Effector memory CD4-positive, alpha-beta T cell (primary cell): ENCODE results near the gene RLBP1.

Source experiments
- DNase-seq, 3 donors: peaks; one replicate each; pipeline ENCODE4 v3.0.0-alpha.2; 2020
- H3K27ac ChIP-seq: 2 replicates; pipeline ENCODE4 v1.7.0; 2013; ENCODE audit warnings: mild to moderate bottlenecking, low read length, moderate library complexity; ENCODE audit not compliant: insufficient read depth, poor library complexity, severe bottlenecking
- H3K27me3 ChIP-seq: replicated peaks from 2 replicates; pipeline ENCODE4 v1.7.0; 2013; ENCODE audit warnings: mild to moderate bottlenecking, low read length; ENCODE audit not compliant: insufficient read depth, control insufficient read depth, poor library complexity, severe bottlenecking
- H3K36me3 ChIP-seq: 2 replicates; pipeline ENCODE4 v1.7.0; 2013; ENCODE audit warnings: mild to moderate bottlenecking, low read length, moderate library complexity; ENCODE audit not compliant: control insufficient read depth, insufficient read depth
- H3K4me1 ChIP-seq: 2 replicates; pipeline ENCODE4 v1.7.0; 2013; ENCODE audit warnings: low read length, mild to moderate bottlenecking; ENCODE audit not compliant: control insufficient read depth, insufficient read depth, poor library complexity, severe bottlenecking
- H3K4me3 ChIP-seq: 2 replicates; pipeline ENCODE4 v1.7.0; 2013; ENCODE audit warnings: low read length, low read depth, mild to moderate bottlenecking; ENCODE audit not compliant: insufficient read depth, poor library complexity, severe bottlenecking
- H3K9me3 ChIP-seq: 2 replicates; pipeline ENCODE4 v1.7.0; 2013; ENCODE audit warnings: mild to moderate bottlenecking, low read length, moderate library complexity; ENCODE audit not compliant: control insufficient read depth

RLBP1 gene

DNA sequence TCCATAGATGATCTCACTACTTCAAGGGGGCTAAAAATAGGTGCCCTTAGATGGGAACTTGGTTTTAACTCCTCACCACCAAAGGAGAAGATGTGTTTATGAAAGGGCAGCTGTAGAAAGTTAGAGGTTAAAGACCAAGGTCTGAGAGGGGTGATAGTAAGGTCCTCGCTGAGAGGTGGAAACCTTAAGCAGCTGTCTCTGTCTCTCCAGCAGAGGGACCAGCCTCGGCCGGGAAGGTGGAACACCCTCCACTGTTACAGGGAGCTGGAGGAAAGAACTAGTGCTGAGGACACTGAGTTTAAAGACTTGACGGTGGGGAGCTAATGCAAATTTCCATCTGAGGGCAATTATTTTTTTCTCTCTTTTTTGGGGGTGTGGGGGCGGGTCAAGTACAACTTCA, 8.9 kb upstream of the RLBP1 start:
- no peaks in the 10 kb centered on the region for H3K4me1 ChIP-seq
- no peak overlapping the region for H3K27ac ChIP-seq
- no peaks in the 10 kb centered on the region for H3K27me3 ChIP-seq
- no peak overlapping the region for H3K4me3 ChIP-seq
- DNase-seq: no peak
- H3K36me3 ChIP-seq: no peaks in the 10 kb centered on the region
- no peaks in the 10 kb centered on the region for H3K9me3 ChIP-seq

DNA sequence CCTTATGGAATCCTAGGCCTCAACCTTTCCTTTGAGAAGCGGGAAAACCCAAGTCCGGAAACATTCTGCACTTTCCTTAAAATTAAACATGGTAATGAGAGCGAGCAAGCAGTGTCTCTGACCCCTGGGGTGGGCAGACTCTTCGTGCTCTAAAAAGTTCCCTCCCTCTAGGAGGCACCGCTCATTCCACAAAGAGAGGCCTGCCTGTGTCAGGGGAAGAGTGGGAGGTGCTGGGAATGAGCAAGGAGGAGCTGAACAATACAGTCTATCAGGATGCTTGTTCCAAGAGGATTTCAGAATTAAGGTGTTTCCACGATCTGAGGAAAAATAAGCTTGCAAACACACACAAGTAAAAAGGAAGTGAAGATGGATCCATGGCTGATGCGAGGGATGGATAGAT, 6.0 kb upstream of the RLBP1 start:
- DNase-seq: no peak
- Histone ChIP-seq H3K9me3 (no peaks in the 10 kb centered on the region), H3K27me3 (no peaks in the 10 kb centered on the region), H3K4me3 (no peak overlapping the region), H3K27ac (no peak overlapping the region), H3K4me1 (no peaks in the 10 kb centered on the region), H3K36me3 (no peaks in the 10 kb centered on the region)

DNA sequence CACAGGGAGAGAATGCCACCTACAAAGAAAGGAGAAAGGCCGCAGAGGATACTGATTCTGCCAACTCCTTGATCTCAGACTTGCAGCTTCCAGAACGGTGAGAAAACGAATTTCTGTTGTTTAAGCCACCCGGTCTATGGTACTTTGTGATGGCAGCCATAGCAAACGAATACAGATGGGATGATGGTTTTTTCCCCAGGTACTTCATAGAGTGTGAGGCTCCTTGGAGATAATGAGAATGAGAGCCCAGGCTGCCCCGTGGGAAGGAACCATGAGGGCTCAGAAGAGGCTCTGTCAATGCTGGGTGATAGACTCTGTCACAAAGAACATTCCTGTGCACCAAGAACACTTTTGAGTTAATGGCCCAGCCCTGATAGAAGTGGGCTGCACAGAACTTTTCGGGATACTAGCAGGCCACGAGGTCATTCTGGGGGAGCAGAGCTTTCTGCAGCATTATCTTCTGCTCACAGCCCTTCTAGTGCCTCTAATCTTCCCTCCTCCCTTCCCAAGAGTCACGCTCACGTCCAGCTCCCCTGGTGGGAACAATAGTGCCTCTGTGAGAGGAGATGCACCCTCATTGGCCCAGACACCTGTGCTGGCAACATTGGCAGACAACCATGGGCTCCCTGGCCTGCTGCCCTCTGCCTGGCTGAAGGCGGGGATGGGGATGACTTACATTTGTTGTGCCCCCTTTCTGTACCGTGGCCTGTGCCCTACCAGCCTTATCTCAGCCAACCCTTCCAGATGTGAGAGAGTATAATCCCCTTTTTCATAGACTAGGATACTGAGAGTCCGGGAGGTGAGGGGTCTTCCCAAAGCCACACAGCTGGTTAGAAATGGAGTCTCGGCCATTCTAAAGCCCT, 5.2 kb upstream of the RLBP1 start:
- Histone ChIP-seq H3K36me3 (no peaks in the 10 kb centered on the region), H3K27ac (no peak overlapping the region), H3K27me3 (no peaks in the 10 kb centered on the region), H3K9me3 (no peaks in the 10 kb centered on the region), H3K4me1 (no peaks in the 10 kb centered on the region), H3K4me3 (no peak overlapping the region)
- DNase-seq: no peak

DNA sequence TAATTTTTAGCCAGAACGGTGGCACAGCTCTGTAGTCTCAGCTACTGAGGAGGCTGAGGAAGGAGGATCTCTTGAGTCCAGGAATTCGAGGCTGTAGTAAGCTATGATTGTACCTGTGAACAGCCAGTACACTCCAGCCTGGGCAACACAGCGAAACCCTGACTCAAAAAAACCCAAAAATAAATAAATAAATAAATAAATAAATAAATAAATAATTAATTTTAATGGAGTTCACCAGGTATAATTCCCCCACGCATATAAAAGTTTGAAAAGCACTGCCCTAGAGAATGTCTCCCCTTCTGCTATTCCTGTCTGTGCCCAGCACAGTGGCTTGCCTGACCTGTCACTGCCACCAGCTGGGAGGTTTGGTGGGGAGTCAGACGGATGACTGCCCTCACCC, 4.2 kb upstream of the RLBP1 start:
- Histone ChIP-seq H3K4me3 (no peak overlapping the region), H3K27ac (no peak overlapping the region), H3K27me3 (no peaks in the 10 kb centered on the region), H3K36me3 (no peaks in the 10 kb centered on the region), H3K9me3 (no peaks in the 10 kb centered on the region), H3K4me1 (no peaks in the 10 kb centered on the region)
- no peak for DNase-seq

DNA sequence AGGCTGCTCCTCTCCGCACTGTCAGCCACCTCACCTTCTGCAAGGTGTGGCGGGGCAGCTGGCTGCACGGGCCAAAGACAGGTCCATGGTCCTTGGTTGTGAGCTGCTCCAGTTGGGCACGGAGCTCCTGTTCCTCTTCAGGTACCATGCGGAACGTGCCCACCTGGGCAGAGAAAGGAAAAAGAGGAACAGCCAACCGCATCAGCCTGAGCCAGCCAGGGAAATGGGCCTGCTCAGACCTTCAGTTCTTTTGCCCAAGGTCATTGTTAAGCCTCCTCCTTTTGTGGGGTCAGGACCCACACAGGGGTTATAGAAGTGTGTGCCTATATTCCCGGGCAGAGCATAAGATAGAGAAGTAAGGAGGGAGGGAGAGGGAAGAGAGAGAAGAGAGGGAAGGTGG, 2.8 kb downstream of the RLBP1 start:
- no peaks in the 10 kb centered on the region for H3K36me3 ChIP-seq
- H3K4me1 ChIP-seq: no peaks in the 10 kb centered on the region
- no peak overlapping the region for H3K27ac ChIP-seq
- no peaks in the 10 kb centered on the region for H3K9me3 ChIP-seq
- H3K27me3 ChIP-seq: no peaks in the 10 kb centered on the region
- DNase-seq: no peak
- no peak overlapping the region for H3K4me3 ChIP-seq

- no peak for DNase-seq
- H3K27ac ChIP-seq: no peak overlapping the region
- no peaks in the 10 kb centered on the region for H3K4me1 ChIP-seq
- no peaks in the 10 kb centered on the region for H3K27me3 ChIP-seq
- H3K36me3 ChIP-seq: no peaks in the 10 kb centered on the region
- no peaks in the 10 kb centered on the region for H3K9me3 ChIP-seq
- no peak overlapping the region for H3K4me3 ChIP-seq
Observed at GRCh38 chr15:89217686-89218376, 3.5 kb downstream of the RLBP1 start.

GRCh38 chr15:89217031-89217430, 4.3 kb downstream of the RLBP1 start:
- Histone ChIP-seq H3K4me1 (no peaks in the 10 kb centered on the region), H3K9me3 (no peaks in the 10 kb centered on the region), H3K27ac (no peak overlapping the region), H3K36me3 (no peaks in the 10 kb centered on the region), H3K27me3 (no peaks in the 10 kb centered on the region), H3K4me3 (no peak overlapping the region)
- DNase-seq: no peak

DNA sequence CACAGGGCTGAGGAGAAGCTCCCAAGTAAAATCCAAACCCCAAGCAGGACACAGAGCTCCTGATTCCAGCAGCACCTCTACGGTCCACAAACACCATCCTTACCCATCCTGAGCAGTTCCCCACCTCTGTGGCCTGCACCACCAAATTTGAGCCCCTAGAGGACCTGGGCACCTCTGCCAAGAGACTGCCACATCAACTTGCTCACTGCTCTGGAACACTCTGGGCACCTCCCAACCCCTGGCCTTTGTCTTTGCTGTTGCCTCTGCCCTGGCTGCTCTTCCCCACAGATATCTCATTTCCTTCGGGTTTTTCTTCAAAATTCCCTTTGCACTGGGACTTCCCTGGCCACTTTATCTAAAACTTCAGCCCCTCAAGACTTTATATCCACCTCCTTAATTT, 5.8 kb downstream of the RLBP1 start:
- no peak for DNase-seq
- Histone ChIP-seq H3K4me1 (no peaks in the 10 kb centered on the region), H3K27ac (no peak overlapping the region), H3K36me3 (no peaks in the 10 kb centered on the region), H3K9me3 (no peaks in the 10 kb centered on the region), H3K27me3 (no peaks in the 10 kb centered on the region), H3K4me3 (no peak overlapping the region)

GRCh38 chr15:89211678-89212170, 9.7 kb downstream of the RLBP1 start:
- peaks cover 4% of the 10 kb centered on the region for H3K4me1 ChIP-seq
- no peak overlapping the region for H3K4me3 ChIP-seq
- H3K27me3 ChIP-seq: no peaks in the 10 kb centered on the region
- DNase-seq: no peak
- no peak overlapping the region for H3K27ac ChIP-seq
- H3K9me3 ChIP-seq: no peaks in the 10 kb centered on the region
- no peaks in the 10 kb centered on the region for H3K36me3 ChIP-seq

GRCh38 chr15:89209057-89209456, 12.3 kb downstream of the RLBP1 start:
- H3K9me3 ChIP-seq: no peaks in the 10 kb centered on the region
- no peak overlapping the region for H3K27ac ChIP-seq
- H3K27me3 ChIP-seq: no peaks in the 10 kb centered on the region
- H3K4me1 ChIP-seq: peaks cover 12% of the 10 kb centered on the region
- no peak overlapping the region for H3K4me3 ChIP-seq
- no peaks in the 10 kb centered on the region for H3K36me3 ChIP-seq
- no peak for DNase-seq
